Heart right ventricle (tissue), 16 donors: Measurements from ENCODE around the gene RETREG3. TPM values are rescaled to one million over a fixed set of nuclear protein-coding genes. Genes with fewer than 3 reads are reported as not detected.
A peak's percentile ranks its signal among the peaks of the same experiment; 100 is the strongest.
"Not testable (repeated sequence)": the region's sequence is repeated elsewhere in the genome, so short reads cannot be mapped to it uniquely, and the experiment has no call there.

Experiments
- ATAC-seq, 8 donors: fragments of 200-7000 bp; cut with Tn5 transposase; one replicate each; pipeline ENCODE4 v1.9.1; 2020; ENCODE audit warnings: mild to moderate bottlenecking in 8 of 8, moderate library complexity in 8 of 8, moderate number of reproducible peaks in 1 of 8
- DNase-seq, 2 donors: peaks; one replicate each; pipeline ENCODE4 v3.0.0-alpha.2; 2020
- H3K27ac ChIP-seq, 10 donors: fragments of 200-600 bp; sonication (generic) in 2 of 10; one replicate each; pipeline versions ENCODE4 v1.5.0 to v1.8.0; 2020 to 2022; ENCODE audit warnings: mild to moderate bottlenecking in 3 of 10
- H3K27me3 ChIP-seq, 7 donors: fragments of 200-600 bp; one replicate each; pipeline ENCODE4 v1.8.0; 2021 to 2022; ENCODE audit warnings: mild to moderate bottlenecking in 2 of 7
- H3K36me3 ChIP-seq, 9 donors: fragments of 200-600 bp; sonication (generic) in 1 of 9; one replicate each; pipeline versions ENCODE4 v1.5.0 to v1.8.0; 2020 to 2022; ENCODE audit warnings: mild to moderate bottlenecking in 2 of 9
- H3K4me1 ChIP-seq, 9 donors: fragments of 200-600 bp; sonication (generic) in 1 of 9; one replicate each; pipeline versions ENCODE4 v1.5.0 to v1.8.0; 2020 to 2022; ENCODE audit warnings: mild to moderate bottlenecking in 4 of 9
- H3K4me3 ChIP-seq, 10 donors: fragments of 200-600 bp; sonication (generic) in 2 of 10; one replicate each; pipeline versions ENCODE4 v1.5.0 to v1.8.0; 2020 to 2022; ENCODE audit warnings: mild to moderate bottlenecking in 7 of 10, moderate library complexity in 2 of 10
- H3K9me3 ChIP-seq, 11 donors: fragments of 200-600 bp in 10 of 11; sonication (generic) in 2 of 11; one replicate each; pipeline versions ENCODE4 v1.5.0 to v1.8.0; 2013 to 2022; ENCODE audit warnings: mild to moderate bottlenecking in 2 of 11, control low read depth in 1 of 11, moderate library complexity in 1 of 11
- CTCF ChIP-seq, 9 donors: fragments of 200-600 bp; sonication (generic) in 2 of 9; IDR thresholded peaks; one replicate each; pipeline versions ENCODE4 v1.5.0 to v1.8.0; 2021 to 2022; ENCODE audit warnings: antibody characterized with exemption in 9 of 9, mild to moderate bottlenecking in 5 of 9, moderate library complexity in 1 of 9
- WGBS, 2 donors: extraction: QIAGEN DNeasy Blood & Tissue Kit; methylation state at CpG; one replicate each; pipeline ENCODE4 v1.1.7; 2013; ENCODE audit warnings: inconsistent platforms in 1 of 2; 5-methylcytosine and 5-hydroxymethylcytosine counted together
- intact Hi-C, 10 donors: fragments of 100-400 bp; cut with DNase I; formaldehyde crosslinking; loops; one replicate each; pipeline versions ENCODE4 v1.11.1 to v1.14.2; 2022
- polyA plus RNA-seq, 2 donors: library from polyadenylated mRNA; stranded (reverse); fragments of 200-250 nt; gene quantifications; one replicate each; pipeline ENCODE4 v1.2.3, GENCODE V29; 2013
- total RNA-seq, 10 donors: library from RNA; stranded (reverse); fragmentation: NEBNext Ultra II Directional in 3 of 10; extraction: Animal tissue kit (Norgen Biotek cat#: 25700) in 3 of 10; gene quantifications; one replicate each; pipeline versions ENCODE4 v1.2.1 to v1.2.4, GENCODE V29; 2021 to 2023
- donor health status: Arrhythmogenic right ventricular cardiomyopathy.
- donor health status: ischemic (EF 13 %, LVEDD 7.1; RV severe dilation, severe dysfunction).
- donor health status: healthy with polysubstance abuse.
- donor health status: DM: no; HTN: yes; CAD: no.
- donor health status: DM: no; HTN: no; CAD: no.
- donor health status: ischemic (EF 25% LVEDD 6.9; RV normal size, moderate dysfunction).
- donor health status: ischemic (EF 25% LVEDD 5.7; RV mildly dilated, moderate dysfunction).
- donor health status: healthy.
- donor health status: DM: yes; HTN: yes; CAD: no.
- donor health status: Ischemic cardiomyopathy.
- donor health status: ischemic (EF 35%, LVEDD 5.7; RV mildly dilated, moderate dysfunction).
- donor health status: nonischemic (EF 11% LVEDD 7.7; RV severe dilation, severe dysfunction).
- donor health status: DM: yes; HTN: yes; CAD: no.
- donor health status: PGD.
- donor health status: ischemic (EF 29% LVEDD 5.4; RV normal size, mild dysfunction).
- donor health status: nonischemic (EF 23%, LVEDD 6.1; RV moderate dilation, normal function).

RETREG3 gene
- total and polyA plus RNA-seq, 12 donors: 9.8 to 29.9 (median 22.8) TPM

GRCh38 chr17:42562388-42563142 lies 46.6 kb downstream of the RETREG3 start:
- Histone ChIP-seq H3K4me1 (peaks cover 11 to 48% (median 35%) of the 10 kb centered on the region in 9 donors), H3K36me3 (peaks cover 0 to 27% (median 17%) of the 10 kb centered on the region in 9 donors), H3K27ac (peak overlapping the region; percentile 53 to 96 (median 84)), H3K4me3 (peak overlapping the region; percentile 66 to 99 (median 94)), H3K27me3 (no peaks in the 10 kb centered on the region), H3K9me3 (no peaks in the 10 kb centered on the region)
- intact Hi-C loops: no loop called here
- peak in 2 of 8 donors; percentile 0 to 1 for ATAC-seq
- no peak for TF ChIP-seq CTCF (IDR thresholded peaks at IDR 0.05)
- DNase-seq: no peak
- 8% methylated on average over 47 to 48 of the region's 48 CpGs for WGBS, 2 donors

- peak within 1 kb of the TSS; percentile 66 to 99 (median 94) for H3K4me3 ChIP-seq
- ATAC-seq: peak; percentile 75 to 90 (median 84)
- H3K9me3 ChIP-seq: no peaks in the 10 kb centered on the region
- TF ChIP-seq CTCF (IDR thresholded peaks at IDR 0.05): no peak
- 0 to 1% methylated on average over 26 of the region's 26 CpGs for WGBS, 2 donors
- DNase-seq: peak; percentile 94 to 97
- H3K36me3 ChIP-seq: peaks cover 0 to 27% (median 17%) of the 10 kb centered on the region in 9 donors
- no peaks in the 10 kb centered on the region for H3K27me3 ChIP-seq
- peak within 1 kb of the TSS; percentile 53 to 96 (median 84) for H3K27ac ChIP-seq
- intact Hi-C loops: no loop called here
- peaks cover 11 to 47% (median 34%) of the 10 kb centered on the region in 9 donors for H3K4me1 ChIP-seq
Measured at GRCh38 chr17:42561897-42562387, 47.2 kb downstream of the RETREG3 start, which contains the start of gene COASY. TSS of gene COASY (plus strand) at chr17:42562148. CDS start at chr17:42562623, 475 bp downstream.

GRCh38 chr17:42560246-42560645 lies 48.9 kb downstream of the RETREG3 start:
- no peak for TF ChIP-seq CTCF (IDR thresholded peaks at IDR 0.05)
- no peak overlapping the region for H3K4me3 ChIP-seq
- H3K27ac ChIP-seq: peak overlapping the region in 1 of 10 donors; percentile 1
- no peaks in the 10 kb centered on the region for H3K9me3 ChIP-seq
- peaks cover 13 to 45% (median 31%) of the 10 kb centered on the region in 9 donors for H3K4me1 ChIP-seq
- no peaks in the 10 kb centered on the region for H3K27me3 ChIP-seq
- ATAC-seq: no peak
- 81 to 83% methylated on average over 3 of the region's 3 CpGs for WGBS, 2 donors
- H3K36me3 ChIP-seq: peaks cover 0 to 16% (median 10%) of the 10 kb centered on the region in 9 donors
- intact Hi-C loops: no loop called here
- DNase-seq: no peak

- H3K27me3 ChIP-seq: no peaks in the 10 kb centered on the region
- ATAC-seq (no peak), DNase-seq (no peak)
- H3K27ac ChIP-seq: no peak overlapping the region
- 88 to 89% methylated on average over 6 of the region's 6 CpGs for WGBS, 2 donors
- no peak overlapping the region for H3K4me3 ChIP-seq
- TF ChIP-seq CTCF (IDR thresholded peaks at IDR 0.05): no peak
- no peaks in the 10 kb centered on the region for H3K9me3 ChIP-seq
- H3K36me3 ChIP-seq: peaks cover 0 to 5% (median 0%) of the 10 kb centered on the region in 9 donors
- peaks cover 13 to 45% (median 35%) of the 10 kb centered on the region in 9 donors for H3K4me1 ChIP-seq
- intact Hi-C loops: no loop called here
Measured at GRCh38 chr17:42559075-42559474, 50.1 kb downstream of the RETREG3 start.

- peak overlapping the region in 2 of 10 donors; percentile 88 to 96 for H3K4me3 ChIP-seq
- intact Hi-C loops, ATAC-seq, H3K9me3 ChIP-seq, DNase-seq, H3K36me3 ChIP-seq, H3K27ac ChIP-seq, H3K27me3 ChIP-seq: not testable (repeated sequence)
- H3K4me1 ChIP-seq: peaks cover 7 to 36% (median 20%) of the 10 kb centered on the region in 9 donors
- 58 to 71% methylated on average over 5 of the region's 5 CpGs for WGBS, 2 donors
Measured at GRCh38 chr17:42555961-42556617, 53.1 kb downstream of the RETREG3 start.
